ENCODE measurements around the gene TIAM1. TPM values are rescaled to one million over a fixed set of nuclear protein-coding genes. Genes with fewer than 3 reads are reported as not detected.

TIAM1 gene
- total and polyA plus RNA-seq, 11 donors: 0.31 to 9.4 (median 1.1) TPM

- DNase-seq (no peak), ATAC-seq (no peak)
- H3K27ac ChIP-seq: no peak overlapping the region
- H3K27me3 ChIP-seq: peaks cover 0 to 3% (median 0%) of the 10 kb centered on the region in 9 donors
- no peak overlapping the region for H3K4me3 ChIP-seq
- H3K4me1 ChIP-seq: no peaks in the 10 kb centered on the region
- no peaks in the 10 kb centered on the region for H3K36me3 ChIP-seq
- 53 to 61% (median 57%) methylated on average over 4 of the region's 4 CpGs for WGBS, 4 donors
- TF ChIP-seq POLR2A (IDR thresholded peaks at IDR 0.05) (no peak), CTCF (IDR thresholded peaks at IDR 0.05) (no peak)
- intact Hi-C loops (cut with DNase I): loop anchor here in 2 of 10 donors (10.0 kb wide), 2 partner anchors 58 to 328 kb away; partner anchors contain the start of gene KRTAP21-2 (in 1 of the 2)
- H3K9me3 ChIP-seq: no peaks in the 10 kb centered on the region
These were observed 271.5 kb downstream of the TIAM1 start for GRCh38 chr21:31072533-31072932.

Data from heart left ventricle (tissue), 16 donors.